SHP77 treated with DMSO at 0.1 percent for 48 hours (cell line): ENCODE results near the gene PLCL1.

Source experiments
- DNase-seq: peaks from one replicate; lab custom pipeline; 2025; lab: John Stamatoyannopoulos, UW

The PLCL1 gene

GRCh38 chr2:197888321-197888720 lies 83.9 kb downstream of the PLCL1 start:
- no peak for DNase-seq

GRCh38 chr2:197889041-197889440 lies 84.6 kb downstream of the PLCL1 start:
- no peak for DNase-seq

- no peak for DNase-seq
Observed at GRCh38 chr2:197890168-197890567, 85.8 kb downstream of the PLCL1 start.

- DNase-seq = no peak
Observed at GRCh38 chr2:197891897-197892442, 87.6 kb downstream of the PLCL1 start.

GRCh38 chr2:197893403-197894177 lies 89.2 kb downstream of the PLCL1 start:
- DNase-seq = no peak

- DNase-seq = no peak
Observed at GRCh38 chr2:197894751-197895274, 90.4 kb downstream of the PLCL1 start.

GRCh38 chr2:197897960-197898678 lies 93.7 kb downstream of the PLCL1 start:
- DNase-seq = no peak

GRCh38 chr2:197904446-197904845 lies 100.1 kb downstream of the PLCL1 start:
- no peak for DNase-seq

GRCh38 chr2:197908156-197908555 lies 103.8 kb downstream of the PLCL1 start:
- DNase-seq = no peak

GRCh38 chr2:197908990-197909776 lies 104.8 kb downstream of the PLCL1 start:
- DNase-seq = no peak

- DNase-seq = no peak
Observed at GRCh38 chr2:197911667-197912066, 107.3 kb downstream of the PLCL1 start.

GRCh38 chr2:197913084-197913483 lies 108.7 kb downstream of the PLCL1 start:
- no peak for DNase-seq

- DNase-seq = no peak
Observed at GRCh38 chr2:197914778-197915177, 110.4 kb downstream of the PLCL1 start.

GRCh38 chr2:197915548-197916265 lies 111.3 kb downstream of the PLCL1 start:
- no peak for DNase-seq

GRCh38 chr2:197919487-197919886 lies 115.1 kb downstream of the PLCL1 start:
- DNase-seq = no peak

- no peak for DNase-seq
Observed at GRCh38 chr2:197920088-197920487, 115.7 kb downstream of the PLCL1 start.

- DNase-seq = no peak
Observed at GRCh38 chr2:197920592-197921201, 116.3 kb downstream of the PLCL1 start.

GRCh38 chr2:197924483-197924882 lies 120.1 kb downstream of the PLCL1 start:
- DNase-seq = no peak

GRCh38 chr2:197925204-197925603 lies 120.8 kb downstream of the PLCL1 start:
- no peak for DNase-seq

GRCh38 chr2:197925976-197926375 lies 121.6 kb downstream of the PLCL1 start:
- DNase-seq = no peak

- no peak for DNase-seq
Observed at GRCh38 chr2:197926673-197927072, 122.3 kb downstream of the PLCL1 start.
